AG04450 (cell line): ENCODE data around the gene ATP11B. TPM values are rescaled to one million over a fixed set of nuclear protein-coding genes. Genes with fewer than 3 reads are reported as not detected.

Experiments used
- CTCF ChIA-PET: fragments of 300-600, 350-600 bp; formaldehyde crosslinking; extraction: SDS; loops from one replicate; lab custom pipeline; 2022; ENCODE audit warnings: antibody characterized with exemption, inconsistent platforms; lab: Charles Lee
- POLR2A ChIA-PET: fragments of 350-600 bp; formaldehyde crosslinking; extraction: SDS; loops from one replicate; lab custom pipeline; 2021; ENCODE audit warnings: antibody characterized with exemption, inconsistent platforms; lab: Yijun Ruan, JAX
- DNase-seq: peaks from one replicate; pipeline ENCODE4 v3.0.0-alpha.2; 2011; ENCODE audit warnings: low read depth, low spot score
- H3K27ac ChIP-seq: one replicate; pipeline ENCODE4 v1.5.1; 2012; ENCODE audit warnings: low read depth, low read length, control low read depth
- H3K27me3 ChIP-seq: one replicate; pipeline ENCODE4 v1.6.0; 2012; ENCODE audit warnings: low read length; ENCODE audit not compliant: control insufficient read depth, insufficient read depth
- H3K4me3 ChIP-seq: 2 replicates; pipeline ENCODE4 v1.5.1; 2011; ENCODE audit warnings: mild to moderate bottlenecking, low read depth, low read length, control low read depth
- H3K9me3 ChIP-seq: 2 replicates; pipeline ENCODE4 v1.5.1; 2012; ENCODE audit warnings: low read length; ENCODE audit not compliant: control insufficient read depth, insufficient read depth
- CTCF ChIP-seq: IDR thresholded peaks from 2 replicates; pipeline ENCODE4 v1.5.1; 2011; ENCODE audit warnings: low read depth, low read length, control low read depth, inconsistent platforms
- polyA plus RNA-seq: library from polyadenylated mRNA; depleted of rRNA; stranded (reverse); fragments of >200 nt; gene quantifications from 2 replicates; pipeline ENCODE4 v1.2.3, GENCODE V29; 2011

ATP11B gene
- polyA plus RNA-seq, 1 experiment, result 24.5 TPM

- H3K9me3 ChIP-seq, result no peaks in the 10 kb centered on the region
- no peak overlapping the region for H3K4me3 ChIP-seq
- CTCF ChIA-PET, result no interaction called here
- DNase-seq, result no peak
- no peak for TF ChIP-seq CTCF
- H3K27ac ChIP-seq, result no peak overlapping the region
- POLR2A ChIA-PET, result no interaction called here
- no peaks in the 10 kb centered on the region for H3K27me3 ChIP-seq
Observed at GRCh38 chr3:182763896-182764295, 29.4 kb upstream of the ATP11B start.

- no peak for DNase-seq
- H3K27ac ChIP-seq, result no peak overlapping the region
- no peaks in the 10 kb centered on the region for H3K27me3 ChIP-seq
- CTCF ChIA-PET, result interaction anchor here (1.4 kb wide), 1 partner anchor 216 kb away, joined by 3 read pairs; the partner anchor contains the start of gene DCUN1D1
- no peak overlapping the region for H3K4me3 ChIP-seq
- POLR2A ChIA-PET, result no interaction called here
- H3K9me3 ChIP-seq, result no peaks in the 10 kb centered on the region
- no peak for TF ChIP-seq CTCF
Observed at GRCh38 chr3:182765287-182765686, 28.0 kb upstream of the ATP11B start.

- DNase-seq, result no peak
- Histone ChIP-seq H3K9me3 (no peaks in the 10 kb centered on the region), H3K27me3 (no peaks in the 10 kb centered on the region), H3K27ac (no peak overlapping the region), H3K4me3 (no peak overlapping the region)
- no peak for TF ChIP-seq CTCF
- CTCF ChIA-PET, result interaction anchor here (0.6 to 1.4 kb wide), 3 partner anchors 26 to 215 kb away, joined by 3 read pairs; partner anchors contain the start of gene DCUN1D1
- POLR2A ChIA-PET, result no interaction called here
Observed at GRCh38 chr3:182766099-182766498, 27.2 kb upstream of the ATP11B start.

- no peaks in the 10 kb centered on the region for H3K9me3 ChIP-seq
- no peak overlapping the region for H3K4me3 ChIP-seq
- ChIA-PET CTCF (interaction anchor here (1.3 kb wide), 1 partner anchor 54 kb away, joined by 5 read pairs; no protein-coding TSS in a partner anchor), POLR2A (no interaction called here)
- no peak overlapping the region for H3K27ac ChIP-seq
- DNase-seq, result no peak
- no peak for TF ChIP-seq CTCF
- H3K27me3 ChIP-seq, result no peaks in the 10 kb centered on the region
Observed at GRCh38 chr3:182768413-182768812, 24.9 kb upstream of the ATP11B start.

- H3K27me3 ChIP-seq, result no peaks in the 10 kb centered on the region
- ChIA-PET POLR2A (no interaction called here), CTCF (no interaction called here)
- H3K9me3 ChIP-seq, result no peaks in the 10 kb centered on the region
- DNase-seq, result no peak
- H3K4me3 ChIP-seq, result no peak overlapping the region
- TF ChIP-seq CTCF, result no peak
- no peak overlapping the region for H3K27ac ChIP-seq
Observed at GRCh38 chr3:182769673-182770072, 23.6 kb upstream of the ATP11B start.
